ENCODE data around the gene GLRA1.
"Not testable (repeated sequence)": the region's sequence is repeated elsewhere in the genome, so short reads cannot be mapped to it uniquely, and the experiment has no call there.

Gene GLRA1

GRCh38 chr5:151793358-151793757 lies 131.3 kb downstream of the GLRA1 start:
- no peak overlapping the region for H3K27ac Mint-ChIP-seq
- no peaks in the 10 kb centered on the region for H3K27me3 Mint-ChIP-seq (ENCODE audit: low read depth, poor library complexity)
- TF ChIP-seq, protein P1, sequence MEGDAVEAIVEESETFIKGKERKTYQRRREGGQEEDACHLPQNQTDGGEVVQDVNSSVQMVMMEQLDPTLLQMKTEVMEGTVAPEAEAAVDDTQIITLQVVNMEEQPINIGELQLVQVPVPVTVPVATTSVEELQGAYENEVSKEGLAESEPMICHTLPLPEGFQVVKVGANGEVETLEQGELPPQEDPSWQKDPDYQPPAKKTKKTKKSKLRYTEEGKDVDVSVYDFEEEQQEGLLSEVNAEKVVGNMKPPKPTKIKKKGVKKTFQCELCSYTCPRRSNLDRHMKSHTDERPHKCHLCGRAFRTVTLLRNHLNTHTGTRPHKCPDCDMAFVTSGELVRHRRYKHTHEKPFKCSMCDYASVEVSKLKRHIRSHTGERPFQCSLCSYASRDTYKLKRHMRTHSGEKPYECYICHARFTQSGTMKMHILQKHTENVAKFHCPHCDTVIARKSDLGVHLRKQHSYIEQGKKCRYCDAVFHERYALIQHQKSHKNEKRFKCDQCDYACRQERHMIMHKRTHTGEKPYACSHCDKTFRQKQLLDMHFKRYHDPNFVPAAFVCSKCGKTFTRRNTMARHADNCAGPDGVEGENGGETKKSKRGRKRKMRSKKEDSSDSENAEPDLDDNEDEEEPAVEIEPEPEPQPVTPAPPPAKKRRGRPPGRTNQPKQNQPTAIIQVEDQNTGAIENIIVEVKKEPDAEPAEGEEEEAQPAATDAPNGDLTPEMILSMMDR (IDR thresholded peaks at IDR 0.05), result no peak
- H3K36me3 Mint-ChIP-seq (ENCODE audit: low read depth), result peaks cover 93% of the 10 kb centered on the region
- H3K4me1 Mint-ChIP-seq, result no peaks in the 10 kb centered on the region
- no peaks in the 10 kb centered on the region for H3K9me3 Mint-ChIP-seq
- DNase-seq, result no peak
- H3K4me3 Mint-ChIP-seq, result no peak overlapping the region

DNA sequence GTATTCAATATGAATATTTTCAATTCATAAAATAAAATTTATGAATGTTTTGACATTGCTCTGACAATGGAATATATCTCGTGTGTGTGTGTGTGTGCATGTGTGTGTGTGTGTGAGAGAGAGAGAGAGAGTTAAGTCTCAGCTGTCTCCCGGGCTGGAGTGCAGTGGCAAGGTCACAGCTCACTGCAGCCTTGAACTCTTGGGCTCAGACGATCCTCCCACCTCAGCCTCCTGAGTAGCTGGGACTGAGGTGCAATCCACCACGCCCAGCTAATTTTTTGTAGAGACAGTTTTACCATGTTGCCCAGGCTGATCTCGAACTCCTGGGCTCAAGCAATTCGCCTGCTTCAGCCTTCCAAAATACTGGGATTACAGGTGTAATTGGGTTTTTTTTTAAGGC lies 136.8 kb downstream of the GLRA1 start:
- Mint-ChIP-seq H3K36me3 (ENCODE audit: low read depth) (peaks cover 76% of the 10 kb centered on the region), H3K27ac (no peak overlapping the region), H3K4me1 (peaks cover 5% of the 10 kb centered on the region), H3K4me3 (no peak overlapping the region), H3K9me3 (no peaks in the 10 kb centered on the region), H3K27me3 (ENCODE audit: low read depth, poor library complexity) (no peaks in the 10 kb centered on the region)
- TF ChIP-seq, protein P1 (IDR thresholded peaks at IDR 0.05), result no peak
- DNase-seq, result no peak

- Mint-ChIP-seq H3K4me1 (peaks cover 5% of the 10 kb centered on the region), H3K36me3 (ENCODE audit: low read depth) (peaks cover 73% of the 10 kb centered on the region), H3K9me3 (no peaks in the 10 kb centered on the region), H3K27me3 (ENCODE audit: low read depth, poor library complexity) (no peaks in the 10 kb centered on the region), H3K27ac (peak overlapping the region; percentile 62), H3K4me3 (no peak overlapping the region)
- TF ChIP-seq, protein P1 (IDR thresholded peaks at IDR 0.05), result no peak
- DNase-seq, result no peak
These were observed 138.2 kb downstream of the GLRA1 start for GRCh38 chr5:151786468-151786867.

DNA sequence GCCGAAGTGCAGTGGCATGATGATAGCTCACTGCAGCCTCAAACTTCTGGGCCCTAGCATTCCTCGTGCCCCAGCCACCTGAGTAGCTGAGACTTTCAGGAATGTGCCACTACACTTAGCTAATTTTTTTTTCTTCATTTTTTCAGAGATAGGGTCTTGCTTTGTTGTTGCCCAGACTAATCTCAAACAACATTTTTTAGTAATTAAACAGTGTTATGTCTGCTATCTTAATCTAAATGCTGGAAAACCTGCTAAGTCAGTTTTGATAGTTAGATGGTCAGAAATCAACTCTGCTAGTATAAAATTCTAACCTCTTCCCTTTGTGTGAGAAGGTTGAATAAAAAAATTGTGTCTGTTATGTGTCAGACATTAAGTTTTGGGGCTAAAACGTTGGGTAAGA lies 140.5 kb downstream of the GLRA1 start:
- peaks cover 13% of the 10 kb centered on the region for H3K4me1 Mint-ChIP-seq

DNA sequence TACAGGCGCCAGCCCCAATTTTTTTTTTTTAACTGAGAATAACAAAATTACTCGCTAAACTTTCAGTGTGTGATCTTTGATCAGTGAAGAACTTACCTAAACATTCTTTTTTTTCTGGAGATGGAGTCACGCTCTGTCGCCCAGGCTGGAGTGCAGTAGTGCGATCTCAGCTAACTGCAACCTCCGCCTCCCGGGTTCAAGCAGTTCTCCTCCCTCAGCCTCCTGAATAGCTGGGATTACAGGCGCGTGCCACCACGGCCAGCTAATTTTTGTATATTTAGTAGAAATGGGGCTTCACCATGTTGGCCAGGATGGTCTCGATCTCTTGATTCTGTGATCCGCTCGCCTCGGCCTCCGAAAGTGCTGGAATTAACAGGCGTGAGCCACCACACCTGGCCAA lies 141.0 kb downstream of the GLRA1 start:
- Mint-ChIP-seq H3K36me3 (ENCODE audit: low read depth) (peaks cover 70% of the 10 kb centered on the region), H3K4me1 (peaks cover 16% of the 10 kb centered on the region)
- not testable (repeated sequence) for H3K27me3 Mint-ChIP-seq (ENCODE audit: low read depth, poor library complexity); H3K9me3 Mint-ChIP-seq; H3K27ac Mint-ChIP-seq; H3K4me3 Mint-ChIP-seq; DNase-seq

More for the DNA sequence above, 140.5 kb downstream of the GLRA1 start:
- Mint-ChIP-seq H3K27me3 (ENCODE audit: low read depth, poor library complexity) (no peaks in the 10 kb centered on the region), H3K36me3 (ENCODE audit: low read depth) (peaks cover 70% of the 10 kb centered on the region), H3K4me3 (no peak overlapping the region), H3K27ac (no peak overlapping the region), H3K9me3 (peaks cover 3% of the 10 kb centered on the region)
- TF ChIP-seq, protein P1 (IDR thresholded peaks at IDR 0.05), result no peak
- no peak for DNase-seq

DNA sequence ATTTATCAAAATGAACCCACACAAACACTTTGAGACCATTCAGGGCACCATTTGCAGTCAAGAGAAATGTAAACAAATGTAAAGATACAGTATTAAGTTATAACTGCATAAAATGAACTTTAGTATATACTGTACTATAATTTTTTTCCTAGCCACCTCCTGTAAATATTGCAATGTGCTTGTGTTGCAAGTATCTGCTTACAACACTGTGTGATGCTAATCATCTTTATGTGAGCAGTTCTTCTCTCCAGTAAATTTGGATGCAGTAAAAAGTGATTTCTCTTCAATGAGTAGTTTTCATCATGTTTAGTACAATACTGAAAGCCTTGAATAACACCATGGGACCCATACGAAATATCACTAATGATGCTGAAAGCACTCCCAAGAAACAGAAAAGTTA lies 143.4 kb downstream of the GLRA1 start:
- H3K27ac Mint-ChIP-seq, result no peak overlapping the region
- H3K36me3 Mint-ChIP-seq (ENCODE audit: low read depth), result peaks cover 73% of the 10 kb centered on the region
- TF ChIP-seq, protein P1 (IDR thresholded peaks at IDR 0.05), result no peak
- H3K4me1 Mint-ChIP-seq, result peaks cover 31% of the 10 kb centered on the region
- DNase-seq, result no peak
- no peaks in the 10 kb centered on the region for H3K27me3 Mint-ChIP-seq (ENCODE audit: low read depth, poor library complexity)
- peaks cover 26% of the 10 kb centered on the region for H3K9me3 Mint-ChIP-seq
- H3K4me3 Mint-ChIP-seq, result no peak overlapping the region
